Measurements from ENCODE around the gene RNU6-8. TPM values are rescaled to one million over a fixed set of nuclear protein-coding genes. Genes with fewer than 3 reads are reported as not detected.
A peak's percentile ranks its signal among the peaks of the same experiment; 100 is the strongest.

Gene RNU6-8
- total and polyA plus RNA-seq, 10 of the 15 experiments (the other 5 are each of a cell fraction or from before 2014, with no cell fraction given), result not detected

- TF ChIP-seq ZBTB4 (CRISPR knock-in tag; IDR thresholded peaks at IDR 0.05) (no peak), SUPT20H (IDR thresholded peaks at IDR 0.05; ENCODE audit: borderline replicate concordance, control insufficient read depth, low read depth, low read length) (no peak), NRF1 (conservative IDR thresholded peaks at IDR 0.05; ENCODE audit: low read depth, low read length) (no peak), SKIL (IDR thresholded peaks at IDR 0.05; ENCODE audit: low read depth, poor library complexity, severe bottlenecking) (peak; percentile 75), PKNOX1 (IDR thresholded peaks at IDR 0.05) (no peak), EED (IDR thresholded peaks at IDR 0.05; ENCODE audit: low read depth) (no peak), USF2 (IDR thresholded peaks at IDR 0.05; ENCODE audit: borderline replicate concordance, low read depth, low read length) (no peak), NBN (IDR thresholded peaks at IDR 0.05) (no peak), LARP7 (IDR thresholded peaks at IDR 0.05) (no peak), HCFC1 (IDR thresholded peaks at IDR 0.05; ENCODE audit: low read length) (no peak), ZZZ3 (IDR thresholded peaks at IDR 0.05; ENCODE audit: control insufficient read depth, insufficient read length, low read depth) (no peak), ZBED1 (IDR thresholded peaks at IDR 0.05; ENCODE audit: borderline replicate concordance) (no peak), ZNF592 (IDR thresholded peaks at IDR 0.05) (0 out of 2 replicates have a peak, but pooled peaks have one; percentile 6), POU2F2 (IDR thresholded peaks at IDR 0.05; ENCODE audit: borderline replicate concordance, low read depth, low read length) (no peak), FOXK2 (IDR thresholded peaks at IDR 0.05) (no peak), CBFB (IDR thresholded peaks at IDR 0.05; ENCODE audit: low read depth) (peak; percentile 36; the same call in 1 of the 2 replicates), ZNF24 (IDR thresholded peaks at IDR 0.05) (peak; percentile 59; the same call in 1 of the 2 replicates), FOS (IDR thresholded peaks at IDR 0.05; ENCODE audit: borderline replicate concordance, extremely low read depth, insufficient read length) (no peak), PAX5 (IDR thresholded peaks at IDR 0.05; ENCODE audit: borderline replicate concordance, low read depth, low read length) (no peak)
Observed at GRCh38 chr14:32200368-32201192, 2.5 kb downstream of the RNU6-8 start (continued).

Measured in GM12878 (cell line).